Activated CD8-positive, alpha-beta memory T cell treated with anti-CD3 and anti-CD28 coated beads, Interleukin-2, amount 50 U/mL, for 4 hours (primary cell): ENCODE results near the gene ERFE.

Experiments
- DNase-seq: peaks from one replicate; pipeline ENCODE4 v3.0.0-alpha.2; 2020

Gene ERFE

GRCh38 chr2:238126775-238127164 lies 32.0 kb upstream of the ERFE start:
- DNase-seq: no peak

DNA sequence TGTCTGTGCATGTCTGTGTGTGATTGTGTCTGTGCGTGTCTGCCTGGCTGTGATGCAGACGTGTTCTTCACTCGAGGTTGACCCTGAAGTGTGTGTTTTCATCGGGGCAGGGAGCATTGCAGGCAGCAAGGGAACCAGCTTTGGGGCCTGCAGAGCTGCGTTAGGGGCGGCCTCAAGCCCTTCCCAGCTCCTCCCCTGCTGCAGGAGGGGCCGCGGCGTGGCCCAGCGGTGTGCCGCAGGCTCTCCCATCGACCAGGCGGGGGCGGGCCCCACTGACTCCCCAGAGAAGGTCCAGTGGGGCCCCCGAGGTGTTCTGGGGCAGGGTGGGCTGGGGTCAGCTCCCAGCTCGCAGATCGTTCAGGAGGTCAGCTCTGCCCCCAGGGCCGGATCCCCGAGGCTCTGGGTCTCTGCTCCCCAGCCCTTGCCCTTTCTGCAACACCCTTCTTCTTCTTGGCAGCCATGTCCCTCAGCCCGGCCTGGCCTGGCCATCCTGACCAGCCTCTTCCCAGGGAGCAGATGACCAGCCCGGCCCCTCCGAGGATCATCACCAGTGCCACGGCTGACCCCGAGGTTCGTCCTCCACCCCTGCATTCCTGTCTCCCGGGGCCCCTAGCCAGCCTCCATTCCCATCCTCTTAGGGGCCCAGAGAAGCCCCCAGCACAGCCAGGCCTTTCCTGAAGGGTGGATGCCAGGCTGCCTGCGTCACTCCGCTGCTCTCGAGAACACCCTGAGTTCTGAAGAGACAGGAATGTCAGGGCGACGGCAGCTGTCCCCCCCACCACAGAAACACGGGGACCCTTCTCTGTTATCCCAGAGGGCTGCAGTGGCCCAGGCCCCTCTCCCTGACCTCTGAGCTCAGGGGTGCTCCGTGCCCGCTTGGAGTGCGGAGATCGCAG lies 31.4 kb upstream of the ERFE start:
- no peak for DNase-seq

GRCh38 chr2:238128061-238128440 lies 30.7 kb upstream of the ERFE start:
- DNase-seq: no peak

- DNase-seq: no peak
These were observed 30.2 kb upstream of the ERFE start for GRCh38 chr2:238128534-238129001.

GRCh38 chr2:238129166-238130010 lies 29.4 kb upstream of the ERFE start:
- no peak for DNase-seq

- no peak for DNase-seq
These were observed 28.6 kb upstream of the ERFE start for GRCh38 chr2:238130111-238130695.

- DNase-seq: no peak
These were observed 27.8 kb upstream of the ERFE start for GRCh38 chr2:238130696-238131628.

DNA sequence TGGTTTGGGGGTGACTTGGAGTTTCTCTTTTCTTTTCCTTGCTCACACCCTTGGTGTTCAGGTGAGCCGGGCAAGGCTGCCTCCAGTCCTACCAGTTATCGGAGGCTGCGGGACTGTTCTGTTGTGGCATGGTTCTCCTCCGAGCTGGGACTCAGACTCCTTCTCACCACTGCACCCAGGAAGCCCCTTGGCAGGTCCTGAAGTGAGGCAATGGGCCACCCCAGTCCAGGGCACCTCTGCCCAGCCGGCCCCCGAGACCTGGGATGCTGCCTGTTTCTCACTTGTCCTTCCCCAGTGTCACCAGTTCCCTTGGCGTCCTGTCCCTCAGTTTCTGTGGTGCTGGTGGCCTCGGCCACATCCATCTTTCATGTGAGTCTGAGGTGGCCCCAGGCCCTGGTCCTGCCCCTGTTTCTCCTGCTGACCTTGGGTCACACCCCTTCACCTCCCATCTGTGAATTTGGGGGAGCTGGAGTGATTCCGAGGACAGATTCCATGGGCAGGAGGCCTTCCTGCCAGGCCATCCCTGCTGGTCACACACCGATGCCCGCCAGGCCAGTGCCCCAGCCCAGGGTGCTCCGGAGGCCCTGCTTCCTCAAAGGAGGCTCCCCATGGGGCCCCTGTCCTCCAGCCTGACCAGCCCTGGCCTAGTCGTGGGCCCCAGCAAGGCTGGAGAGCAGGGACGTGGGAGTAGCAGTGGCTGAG lies 26.9 kb upstream of the ERFE start:
- DNase-seq: no peak

DNA sequence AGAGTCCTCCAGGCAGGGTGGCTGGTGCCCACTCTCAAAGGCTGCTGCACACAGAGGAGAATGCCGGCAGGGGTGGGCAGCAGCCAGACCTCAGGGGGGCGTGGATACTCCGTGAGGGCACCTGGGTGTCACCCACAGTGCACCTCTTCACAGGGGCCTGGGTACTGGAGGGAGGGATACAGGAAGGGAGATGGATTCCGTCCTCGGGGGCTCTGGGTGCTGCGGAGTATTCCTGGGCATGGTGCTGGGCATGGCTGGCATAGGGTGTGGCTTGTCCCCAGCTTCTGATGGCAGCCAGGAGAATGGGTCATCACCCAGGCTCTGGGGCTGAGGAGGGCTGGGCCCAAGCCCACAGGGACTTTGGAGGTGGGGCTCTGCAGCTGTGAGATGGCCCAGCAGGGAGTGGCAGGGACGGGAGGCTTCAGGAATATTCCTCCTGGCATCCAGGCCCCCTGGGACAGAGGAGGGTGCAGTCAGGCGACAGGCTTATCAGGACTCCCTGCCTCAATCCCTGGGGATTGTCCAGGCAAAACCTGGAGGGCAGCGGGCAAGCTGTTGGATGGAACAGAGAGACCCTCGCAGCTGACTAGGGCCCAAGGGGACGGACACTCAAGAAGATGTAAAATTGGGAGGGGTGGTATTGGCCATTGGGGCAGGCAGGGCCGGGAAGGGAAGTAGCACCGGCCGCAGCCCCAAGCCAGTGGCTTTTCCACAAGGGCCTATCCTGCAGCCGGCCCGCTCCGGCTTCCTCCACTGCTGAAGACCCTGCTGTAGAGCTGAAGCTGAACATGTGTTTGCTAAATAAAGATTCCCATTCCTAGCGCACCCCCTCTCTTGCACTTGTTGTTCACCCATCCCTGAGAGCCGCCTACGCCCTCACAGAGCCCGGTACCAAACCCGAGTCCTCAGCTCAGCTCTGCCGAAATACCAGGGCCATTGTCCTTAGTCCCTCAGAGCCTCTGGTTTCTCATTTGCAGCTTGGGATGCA lies 26.0 kb upstream of the ERFE start:
- no peak for DNase-seq

DNA sequence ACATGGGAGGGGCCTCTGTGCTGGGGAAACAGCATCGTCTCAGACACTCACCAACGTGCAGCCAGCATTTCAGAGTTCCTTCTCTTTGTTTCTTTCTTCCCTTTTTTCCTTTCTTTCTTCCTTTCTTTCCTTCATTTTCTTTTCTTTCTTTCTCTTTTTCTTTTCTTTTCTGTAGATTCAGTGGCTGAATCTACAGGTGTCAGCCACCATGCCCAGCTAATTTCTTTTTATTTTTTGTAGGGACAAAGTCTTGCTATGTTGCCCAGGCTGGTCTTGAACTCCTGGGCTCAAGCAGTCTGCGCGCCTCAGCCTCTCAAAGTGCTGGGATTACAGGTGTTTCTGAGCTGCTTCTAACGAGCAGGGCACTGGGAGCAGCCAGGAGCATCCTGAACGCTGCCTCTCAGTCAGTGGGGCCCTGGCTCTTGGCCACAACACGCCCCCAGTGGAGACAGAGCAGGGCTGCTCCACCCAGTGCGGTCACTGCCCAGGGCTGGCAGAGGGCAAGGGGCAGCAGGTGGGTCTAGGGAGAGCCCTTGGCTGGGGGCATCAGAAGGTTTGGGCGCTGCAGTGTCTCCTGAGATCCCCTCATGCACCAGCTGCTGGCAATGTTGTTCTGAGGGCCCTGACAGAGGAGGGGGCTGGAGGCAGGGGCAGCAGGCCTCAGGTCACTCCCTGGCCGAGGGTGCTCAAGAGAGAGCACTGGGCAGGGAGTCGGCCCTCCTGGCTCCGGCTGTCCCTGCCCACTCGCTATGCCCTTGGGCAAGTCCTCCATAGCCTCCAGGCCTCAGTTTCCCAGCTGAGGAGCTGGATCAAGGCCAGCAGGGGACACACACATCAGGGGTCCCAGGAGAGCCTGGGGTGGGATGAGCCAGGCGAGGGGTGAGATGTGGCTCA lies 25.0 kb upstream of the ERFE start:
- DNase-seq: no peak

DNA sequence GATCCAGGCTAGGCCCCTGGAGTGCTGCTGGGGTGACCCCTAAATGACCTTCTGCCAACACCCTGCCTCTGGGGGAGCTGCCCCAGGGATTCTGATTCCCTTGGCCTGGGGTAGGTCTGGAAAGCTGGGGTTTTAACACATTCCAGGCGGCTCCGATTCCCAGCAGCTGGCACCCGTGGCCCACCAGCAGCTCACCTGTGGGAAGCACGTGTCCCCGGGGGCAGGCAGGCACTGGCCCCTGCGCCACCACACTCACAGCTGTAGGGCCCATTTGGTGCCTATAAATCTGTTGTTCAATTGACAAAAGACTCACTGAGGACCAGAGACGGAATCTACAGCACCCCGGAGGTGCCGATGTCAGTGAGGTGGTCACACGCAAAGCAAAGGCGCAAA lies 24.4 kb upstream of the ERFE start:
- DNase-seq: no peak

DNA sequence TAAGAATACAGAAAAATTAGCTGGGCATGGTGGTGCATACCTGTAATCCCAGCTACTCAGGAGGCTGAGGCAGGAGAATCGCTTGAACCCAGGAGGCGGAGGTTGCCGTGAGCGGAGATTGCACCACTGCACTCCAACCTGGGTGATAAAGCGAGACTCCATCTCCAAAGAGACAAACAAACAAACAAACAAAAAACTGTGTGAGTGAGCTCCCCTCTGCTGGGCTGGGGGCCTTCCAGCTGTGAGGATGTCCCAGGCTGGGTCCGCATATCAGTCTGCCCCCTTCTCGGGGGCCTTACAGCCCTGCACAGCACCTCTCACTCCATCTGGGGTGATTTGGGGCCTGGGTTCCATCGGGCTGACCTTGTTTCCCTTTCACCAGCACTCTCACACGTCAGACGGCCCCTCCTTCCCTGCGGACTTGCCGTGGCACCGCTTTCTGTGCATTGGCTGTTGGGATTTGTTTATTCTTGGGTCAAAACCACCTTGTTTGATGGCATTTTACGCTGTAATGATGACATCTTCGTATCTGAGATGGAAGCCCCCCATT lies 23.1 kb upstream of the ERFE start:
- DNase-seq: no peak

- no peak for DNase-seq
These were observed 21.8 kb upstream of the ERFE start for GRCh38 chr2:238136820-238137537.

DNA sequence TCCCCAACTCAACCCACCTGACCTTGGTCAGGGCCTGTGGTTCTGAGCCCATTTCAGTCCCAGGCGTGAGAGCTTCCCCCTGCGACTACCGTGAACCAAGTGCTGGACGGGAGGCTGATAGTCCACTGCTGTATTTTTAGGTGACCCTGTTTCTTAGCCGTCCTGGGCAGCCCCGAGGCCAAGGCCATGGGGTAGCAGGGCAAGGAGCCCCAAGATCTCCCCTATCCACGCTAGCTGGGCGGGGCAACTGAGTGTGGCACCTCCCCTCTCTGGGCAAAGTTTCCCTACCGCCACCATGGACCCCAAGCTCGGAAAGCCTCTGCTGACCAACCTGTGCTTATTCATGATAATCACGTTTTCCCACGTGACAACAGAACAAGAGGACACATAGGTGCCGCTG lies 20.9 kb upstream of the ERFE start:
- no peak for DNase-seq

- DNase-seq: no peak
These were observed 20.2 kb upstream of the ERFE start, which contains the start of gene KLHL30 for GRCh38 chr2:238138331-238139195. Gene KLHL30 (plus strand): TSS chr2:238138668. CDS start chr2:238140755, 2,087 bp downstream.

DNA sequence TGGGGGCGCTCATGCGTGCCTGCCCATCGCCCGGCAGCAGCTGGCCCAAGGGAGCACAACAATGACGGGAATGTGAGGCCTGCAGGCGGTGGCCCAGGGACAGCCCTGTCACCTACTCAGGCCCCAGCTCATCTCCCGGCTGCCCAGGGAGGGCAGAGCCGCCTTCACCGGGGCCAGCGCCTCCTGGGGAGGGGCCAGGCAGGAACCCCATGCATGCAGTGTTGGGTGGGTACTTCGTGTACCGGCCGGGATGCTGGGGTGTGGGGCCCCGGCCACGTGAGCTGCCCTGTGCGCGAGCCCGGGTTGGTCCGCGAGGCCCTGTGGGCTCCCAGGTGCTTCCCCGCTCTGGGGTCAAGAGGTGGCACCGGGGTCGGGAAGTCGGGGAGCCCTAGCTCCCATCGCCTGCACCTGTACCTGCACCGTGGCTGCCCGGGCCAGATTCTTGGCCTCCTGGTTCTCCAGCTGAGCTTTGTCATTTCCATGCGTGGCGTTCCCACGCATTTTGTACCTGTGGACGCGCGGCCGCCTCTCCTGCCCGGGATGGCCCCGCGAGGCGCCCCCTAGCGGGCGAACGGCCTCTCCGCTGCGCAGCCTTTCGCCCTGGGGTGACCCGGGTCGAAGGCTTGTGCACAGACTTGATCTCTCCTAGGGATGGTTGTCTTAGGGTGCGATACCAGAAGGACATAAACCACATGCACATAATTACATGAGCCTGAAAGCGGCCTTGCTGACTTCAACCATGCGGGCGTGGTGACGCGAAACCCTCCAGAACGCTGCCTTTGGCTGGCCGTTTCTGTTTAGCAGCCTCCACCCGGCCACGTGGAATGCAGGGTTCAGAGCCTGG lies 19.4 kb upstream of the ERFE start:
- no peak for DNase-seq
